HEK293T (cell line): Measurements from ENCODE around the gene PIEZO2.

Source experiments
- BHLHE40 ChIP-seq: fragments of 450-650 bp; IDR thresholded peaks from 2 replicates; pipeline ENCODE4 v1.6.1; 2016; ENCODE audit warnings: mild to moderate bottlenecking, moderate library complexity, borderline replicate concordance
- FOXA1 ChIP-seq: fragments of 450-650 bp; IDR thresholded peaks from 2 replicates; pipeline ENCODE4 v1.6.1; 2016; ENCODE audit warnings: mild to moderate bottlenecking
- FOXM1 ChIP-seq: fragments of 450-650 bp; IDR thresholded peaks from 2 replicates; pipeline ENCODE4 v1.6.1; 2017; ENCODE audit warnings: mild to moderate bottlenecking, borderline replicate concordance
- NFRKB ChIP-seq: fragments of 450-650 bp; IDR thresholded peaks from 2 replicates; pipeline ENCODE4 v1.6.1; 2016; ENCODE audit warnings: mild to moderate bottlenecking, moderate library complexity
- SP1 ChIP-seq: fragments of 450-650 bp; IDR thresholded peaks from 2 replicates; pipeline ENCODE4 v1.6.1; 2017
- TARDBP ChIP-seq: fragments of 450-650 bp; IDR thresholded peaks from 2 replicates; pipeline ENCODE4 v1.6.1; 2016
- ZNF384 ChIP-seq: fragments of 450-650 bp; IDR thresholded peaks from 2 replicates; pipeline ENCODE4 v1.6.1; 2016

- TF ChIP-seq NFRKB: no peak
- TF ChIP-seq FOXM1: no peak
- no peak for TF ChIP-seq TARDBP
- TF ChIP-seq BHLHE40: no peak
- TF ChIP-seq ZNF384: no peak
- no peak for TF ChIP-seq SP1
- no peak for TF ChIP-seq FOXA1
These were observed 485.6 kb downstream of the PIEZO2 start for GRCh38 chr18:10663750-10664149.
